ENCODE results near the gene ZNF541. TPM values are rescaled to one million over a fixed set of nuclear protein-coding genes. Genes with fewer than 3 reads are reported as not detected.
"Not testable (repeated sequence)": the region's sequence is repeated elsewhere in the genome, so short reads cannot be mapped to it uniquely, and the experiment has no call there.

ZNF541 gene
- total RNA-seq, 1 experiment from 2014 or later = not detected

DNA sequence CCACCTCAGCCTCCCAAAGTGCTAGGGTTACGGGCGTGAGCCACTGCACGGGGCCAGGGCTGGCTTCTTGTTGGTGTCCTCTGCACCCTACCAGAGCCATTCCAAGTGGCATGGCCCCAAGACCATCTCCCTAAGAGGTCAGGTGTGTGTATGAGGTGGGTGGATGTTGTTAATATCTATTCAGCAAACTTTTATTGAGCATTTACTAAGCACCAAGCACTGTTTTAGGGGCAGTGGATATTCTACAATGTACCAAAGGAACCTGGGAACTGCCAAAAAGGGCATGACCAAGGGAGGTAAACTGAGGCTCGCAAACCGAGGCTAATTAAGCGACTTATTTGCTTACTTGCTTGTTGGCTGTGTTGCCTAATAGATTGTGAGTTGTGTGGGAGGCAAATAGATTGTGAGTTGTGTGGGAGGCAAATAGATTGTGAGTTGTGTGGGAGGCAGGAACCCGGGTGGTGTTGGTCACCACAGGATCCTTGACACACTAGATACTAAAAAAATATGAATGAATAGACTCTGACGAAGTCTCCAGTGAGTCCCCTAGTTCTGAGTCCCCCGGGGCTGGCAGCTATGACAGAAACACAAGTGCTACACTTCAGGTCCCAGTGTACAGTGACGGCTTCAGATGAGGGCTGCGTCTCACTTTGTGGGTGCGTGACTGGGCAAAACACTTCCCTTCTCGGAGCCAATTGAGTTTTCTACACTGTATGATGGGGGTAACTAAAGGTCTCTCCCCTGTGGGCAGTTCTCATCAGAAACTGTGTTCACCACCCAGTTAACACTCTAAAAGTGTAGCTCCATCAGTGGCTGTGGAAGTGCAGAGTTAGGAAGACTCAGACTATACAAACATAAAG lies 31.0 kb upstream of the ZNF541 start:
- in situ Hi-C loops (cut with HindIII; ENCODE audit: low pct_unique_long_range_greater_than_20kb, low sequenced_read_pairs) = no loop called here
- DNase-seq (ENCODE audit: low read depth, low spot score) = no peak

DNA sequence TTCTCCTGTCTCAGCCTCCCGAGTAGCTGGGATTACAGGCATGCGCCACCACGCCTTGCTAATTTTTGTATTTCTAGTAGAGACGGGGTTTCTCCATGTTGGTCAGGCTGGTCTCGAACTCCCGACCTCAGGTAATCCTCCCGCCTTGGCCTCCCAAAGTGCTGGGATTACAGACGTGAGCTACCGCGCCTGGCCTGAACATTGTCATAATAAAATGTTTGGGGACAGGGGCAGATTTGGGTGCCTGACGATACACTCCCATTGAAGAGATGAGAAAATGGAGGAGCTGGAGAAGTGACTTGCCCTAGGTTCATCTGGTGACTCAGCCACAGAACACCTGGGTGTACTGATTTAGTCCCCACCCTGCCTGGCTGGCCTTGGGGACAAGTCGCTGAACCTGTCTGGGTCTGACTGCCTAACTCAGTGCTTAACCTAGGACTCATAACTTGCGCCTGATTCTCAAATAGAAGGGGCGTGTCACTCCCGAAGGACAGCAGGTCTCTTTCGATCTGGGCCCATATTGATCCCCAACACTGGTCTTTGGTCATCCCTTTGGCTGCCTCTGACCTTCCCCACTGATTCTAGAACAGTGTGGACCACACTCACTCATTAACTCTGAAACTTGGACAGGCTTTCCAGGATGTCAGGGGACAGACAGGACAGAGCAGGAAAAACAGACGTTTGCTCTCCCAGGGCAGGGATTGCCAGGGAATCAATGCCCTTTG lies 28.4 kb upstream of the ZNF541 start:
- in situ Hi-C loops (cut with HindIII; ENCODE audit: low pct_unique_long_range_greater_than_20kb, low sequenced_read_pairs) = no loop called here
- no peak for DNase-seq (ENCODE audit: low read depth, low spot score)

DNA sequence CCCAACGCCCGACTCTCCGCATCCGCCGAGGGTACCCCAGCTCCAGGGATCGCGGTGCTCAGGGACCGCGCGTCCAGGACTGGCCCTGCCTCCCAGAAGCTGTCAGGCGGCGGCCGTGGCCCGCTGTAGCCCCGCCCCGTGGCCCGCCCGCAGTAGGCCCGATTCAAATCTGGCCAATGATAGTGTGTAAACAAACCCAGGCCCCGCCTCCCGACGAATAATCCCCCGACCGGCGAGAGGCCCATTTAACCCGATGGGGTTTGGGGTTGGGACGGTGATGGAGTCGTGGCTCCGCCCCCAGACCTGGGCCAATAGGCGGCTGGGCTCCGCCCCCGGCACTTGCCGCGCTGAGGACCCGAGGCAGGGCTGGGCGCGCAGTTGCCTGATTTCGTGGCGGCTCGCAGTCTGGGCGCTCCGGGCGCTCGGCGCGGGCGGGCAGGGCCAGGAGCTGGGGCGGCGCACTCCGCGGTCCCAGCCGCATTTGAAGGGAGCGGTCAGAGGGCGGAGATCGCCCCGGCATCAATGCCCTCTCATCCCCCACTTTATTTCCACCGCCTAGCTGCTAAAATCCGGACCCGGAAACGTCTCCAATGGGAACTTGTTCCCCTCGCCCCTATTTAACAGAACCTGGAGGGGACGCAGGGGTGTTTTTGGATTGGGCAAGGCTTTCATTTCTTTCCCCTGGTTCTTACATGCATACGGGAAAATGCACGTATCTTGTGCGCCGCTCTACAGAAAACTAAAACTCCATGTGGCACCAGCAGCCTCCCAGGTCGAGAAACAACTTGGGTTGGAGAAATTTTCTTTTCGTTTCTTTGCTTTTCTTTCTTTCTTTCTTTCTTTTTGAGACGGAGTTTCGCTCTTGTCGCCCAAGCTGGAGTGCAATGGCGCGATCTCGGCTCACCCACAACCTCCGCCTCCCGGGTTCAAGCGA lies 27.6 kb upstream of the ZNF541 start:
- peak; percentile 98 for DNase-seq (ENCODE audit: low read depth, low spot score)
- in situ Hi-C loops (cut with HindIII; ENCODE audit: low pct_unique_long_range_greater_than_20kb, low sequenced_read_pairs) = no loop called here

DNA sequence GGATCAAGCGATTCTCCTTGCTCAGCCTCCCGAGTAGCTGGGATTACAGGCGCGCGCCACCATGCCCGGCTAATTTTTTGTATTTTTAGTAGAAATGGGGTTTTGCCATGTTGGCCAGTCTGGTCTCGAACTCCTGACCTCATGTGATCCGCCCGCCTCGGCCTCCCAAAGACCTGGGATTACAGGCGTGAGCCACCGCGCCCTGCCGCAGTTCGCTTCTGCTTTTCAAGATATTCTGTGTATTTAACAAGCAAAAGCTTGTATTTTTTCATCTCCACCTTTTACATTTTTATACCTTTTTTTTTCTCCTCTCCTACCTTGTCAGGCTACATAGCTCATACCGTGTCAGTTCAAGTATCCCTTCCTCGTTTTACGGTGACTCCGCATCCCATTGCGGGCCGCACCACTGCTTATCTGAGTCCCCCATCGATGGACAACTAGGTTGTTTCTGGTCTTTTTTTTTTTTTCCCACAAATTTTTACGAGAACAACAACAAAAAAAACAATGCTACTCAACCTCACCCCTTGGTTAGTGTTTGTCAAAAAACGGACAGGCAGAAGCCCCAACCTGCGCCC lies 26.8 kb upstream of the ZNF541 start:
- in situ Hi-C loops (cut with HindIII; ENCODE audit: low pct_unique_long_range_greater_than_20kb, low sequenced_read_pairs); DNase-seq (ENCODE audit: low read depth, low spot score): not testable (repeated sequence)

DNA sequence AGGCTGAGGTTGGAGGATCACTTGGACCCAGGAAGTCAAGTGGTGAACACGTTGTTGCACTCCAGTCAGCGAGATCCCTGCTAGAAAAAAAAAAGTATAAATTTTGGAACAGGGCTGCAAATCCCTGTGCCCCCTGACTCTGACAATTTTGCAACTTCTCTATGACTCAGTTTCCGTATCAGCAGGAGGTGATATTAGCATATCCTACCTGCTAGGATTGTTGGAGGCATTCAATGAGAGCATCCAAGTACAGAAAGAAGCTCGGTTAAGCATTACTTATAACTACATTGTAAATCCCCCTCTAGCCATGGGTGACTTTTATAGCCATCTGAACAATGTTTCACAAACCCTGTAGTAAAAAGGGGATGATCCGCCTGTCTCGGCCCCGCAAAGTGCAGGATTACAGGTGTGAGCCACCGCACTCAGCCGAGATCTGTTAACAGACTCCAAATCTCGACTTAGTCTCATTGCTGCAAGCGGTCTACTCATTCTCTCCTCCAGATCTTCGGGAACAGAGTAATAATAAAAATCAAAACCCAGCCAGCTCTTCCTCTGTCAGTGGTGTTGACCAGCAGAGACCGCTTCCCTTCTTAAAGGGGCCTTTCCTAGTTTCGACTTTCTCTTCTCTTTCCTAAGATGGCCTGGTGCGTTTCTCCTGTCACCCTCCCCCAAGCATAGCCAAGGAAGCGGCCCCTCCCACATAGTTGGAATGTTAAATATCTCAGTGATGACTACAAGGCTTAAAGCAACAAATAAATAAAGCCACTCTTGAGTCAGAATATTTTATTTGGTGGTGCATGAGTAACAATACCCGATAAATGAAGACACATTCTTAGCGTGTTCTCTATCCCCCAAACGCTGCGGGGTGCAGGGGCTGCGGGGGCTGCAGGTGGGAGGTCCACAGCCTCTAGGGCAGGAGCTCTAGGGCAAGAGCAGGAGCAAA lies 25.7 kb upstream of the ZNF541 start:
- in situ Hi-C loops (cut with HindIII; ENCODE audit: low pct_unique_long_range_greater_than_20kb, low sequenced_read_pairs) = no loop called here
- DNase-seq (ENCODE audit: low read depth, low spot score) = peak; percentile 77

DNA sequence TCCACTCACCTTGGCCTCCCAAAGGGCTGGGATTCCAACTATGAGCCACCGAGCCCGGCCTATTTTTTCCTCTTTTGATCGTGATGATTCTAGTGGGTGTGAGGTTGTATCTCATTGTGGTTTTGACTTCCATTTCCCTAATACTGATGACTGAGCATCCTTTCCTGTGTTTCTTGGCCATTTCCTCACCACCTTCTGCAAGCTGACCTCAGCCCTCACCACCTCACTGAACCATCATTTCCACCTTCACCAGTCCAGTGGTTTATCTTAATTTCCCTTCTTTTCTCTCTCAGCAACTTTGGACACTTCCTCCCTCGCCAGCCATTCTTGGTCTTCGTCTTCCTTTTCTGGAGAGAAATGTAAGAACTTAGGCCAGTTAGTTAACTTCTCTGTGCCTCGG lies 23.0 kb upstream of the ZNF541 start:
- no peak for DNase-seq (ENCODE audit: low read depth, low spot score)
- in situ Hi-C loops (cut with HindIII; ENCODE audit: low pct_unique_long_range_greater_than_20kb, low sequenced_read_pairs) = no loop called here

DNA sequence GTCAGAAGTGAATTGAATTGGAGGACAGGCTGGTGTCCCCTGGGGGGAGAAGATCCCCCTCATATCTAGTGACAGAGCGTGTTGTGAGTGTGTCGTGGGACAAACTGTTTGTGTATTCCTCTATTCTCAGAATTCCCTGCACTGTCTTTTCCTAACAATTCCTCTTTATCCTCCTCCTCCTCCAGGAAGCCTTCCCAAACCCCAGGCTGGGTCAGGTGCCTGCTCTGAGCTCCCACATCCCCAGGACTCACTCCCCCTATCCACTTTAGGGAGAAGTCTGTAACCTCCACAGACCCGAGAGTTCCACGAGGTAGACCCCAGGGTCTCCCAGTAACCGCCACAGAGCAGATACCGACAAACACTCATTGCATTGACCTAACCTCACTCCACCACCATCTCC lies 20.9 kb upstream of the ZNF541 start:
- in situ Hi-C loops (cut with HindIII; ENCODE audit: low pct_unique_long_range_greater_than_20kb, low sequenced_read_pairs) = no loop called here
- peak; percentile 25 for DNase-seq (ENCODE audit: low read depth, low spot score)

DNA sequence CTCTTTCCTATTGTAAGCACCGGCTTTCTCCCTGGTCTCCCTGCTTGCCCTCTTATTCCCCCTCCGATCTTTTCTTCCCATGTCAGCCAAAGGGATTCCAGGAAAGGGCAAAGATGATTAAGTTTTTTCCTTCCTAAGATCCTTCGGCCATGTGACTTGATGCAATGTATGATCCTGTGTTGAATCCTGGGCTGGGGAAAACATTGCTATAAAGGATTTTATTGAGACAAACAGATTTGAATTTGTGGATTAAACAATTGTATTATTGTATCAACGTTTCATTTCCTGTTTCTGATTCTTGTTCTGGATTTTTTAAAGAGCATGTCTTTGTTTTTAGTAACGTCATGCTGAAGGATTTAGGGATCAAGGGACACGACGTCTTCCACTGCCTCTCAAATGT lies 16.9 kb upstream of the ZNF541 start:
- peak; percentile 98 for DNase-seq (ENCODE audit: low read depth, low spot score)
- in situ Hi-C loops (cut with HindIII; ENCODE audit: low pct_unique_long_range_greater_than_20kb, low sequenced_read_pairs) = no loop called here

DNA sequence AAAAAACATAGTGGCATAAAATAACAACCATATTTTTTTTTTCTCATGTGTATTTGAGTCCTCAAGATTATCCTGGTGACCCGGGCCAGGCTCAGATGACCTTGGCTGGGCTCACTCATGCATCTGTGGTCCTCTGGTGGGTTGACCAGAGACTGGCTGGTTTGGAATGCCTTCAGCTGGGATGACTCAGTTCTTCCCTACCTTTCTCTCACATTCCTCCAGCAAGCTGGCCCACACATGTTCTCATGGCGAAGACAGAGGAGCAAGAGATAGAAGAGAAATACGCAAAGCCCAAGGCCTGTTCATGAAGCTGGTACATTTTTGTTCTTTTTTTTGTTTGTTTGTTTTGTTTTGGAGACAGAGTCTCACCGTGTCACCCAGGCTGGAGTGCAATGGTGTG lies 14.3 kb upstream of the ZNF541 start:
- DNase-seq (ENCODE audit: low read depth, low spot score) = no peak

DNA sequence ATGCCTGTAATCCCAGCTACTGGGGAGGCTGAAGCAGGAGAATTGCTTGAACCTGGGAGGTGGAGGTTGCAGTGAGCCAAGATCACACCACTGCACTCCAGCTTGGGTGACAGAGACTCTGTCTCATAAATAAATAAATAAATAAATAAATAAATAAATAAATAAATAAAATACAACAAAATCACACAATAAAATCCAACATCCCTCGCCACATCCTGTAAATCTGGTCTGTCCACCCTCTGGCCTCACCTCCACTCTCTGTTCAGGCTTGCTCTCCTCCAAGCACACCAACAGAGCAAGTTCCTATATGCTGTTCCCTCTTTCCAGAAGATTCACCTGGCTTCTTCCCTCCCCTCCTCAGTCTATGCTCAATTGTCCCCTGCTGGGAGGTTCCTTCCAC lies 10.2 kb upstream of the ZNF541 start:
- in situ Hi-C loops (cut with HindIII; ENCODE audit: low pct_unique_long_range_greater_than_20kb, low sequenced_read_pairs); DNase-seq (ENCODE audit: low read depth, low spot score): not testable (repeated sequence)

More for the DNA sequence above, 14.3 kb upstream of the ZNF541 start:
- in situ Hi-C loops (cut with HindIII; ENCODE audit: low pct_unique_long_range_greater_than_20kb, low sequenced_read_pairs) = no loop called here

DNA sequence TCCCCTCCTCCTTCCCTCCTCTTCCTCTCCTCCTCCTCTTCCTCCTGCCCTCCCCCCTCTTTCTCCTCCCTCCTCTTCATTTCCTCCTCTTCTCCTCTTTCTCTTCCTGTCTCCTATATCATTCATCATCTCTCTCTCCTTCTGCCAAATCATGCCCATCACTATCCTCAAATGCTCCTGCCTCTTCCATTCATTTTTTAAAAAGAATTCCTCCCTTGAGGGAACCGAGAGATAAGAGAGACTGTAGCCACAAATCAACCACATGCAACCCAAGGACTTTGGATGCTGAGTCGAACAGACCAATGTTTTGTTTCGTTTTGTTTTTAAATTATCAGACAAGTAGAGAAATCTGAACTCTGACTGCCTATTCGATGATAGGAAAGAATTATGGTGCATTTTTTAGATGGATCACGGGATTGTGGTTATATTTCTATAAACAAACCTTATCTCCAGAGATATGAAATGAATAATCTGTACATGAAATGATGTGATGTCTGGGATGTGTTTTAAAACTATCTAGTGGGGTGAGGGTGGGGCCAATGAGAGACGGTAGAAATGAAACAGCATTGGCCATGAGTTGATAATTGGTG lies 9.5 kb upstream of the ZNF541 start:
- peak; percentile 43 for DNase-seq (ENCODE audit: low read depth, low spot score)
- in situ Hi-C loops (cut with HindIII; ENCODE audit: low pct_unique_long_range_greater_than_20kb, low sequenced_read_pairs) = no loop called here

DNA sequence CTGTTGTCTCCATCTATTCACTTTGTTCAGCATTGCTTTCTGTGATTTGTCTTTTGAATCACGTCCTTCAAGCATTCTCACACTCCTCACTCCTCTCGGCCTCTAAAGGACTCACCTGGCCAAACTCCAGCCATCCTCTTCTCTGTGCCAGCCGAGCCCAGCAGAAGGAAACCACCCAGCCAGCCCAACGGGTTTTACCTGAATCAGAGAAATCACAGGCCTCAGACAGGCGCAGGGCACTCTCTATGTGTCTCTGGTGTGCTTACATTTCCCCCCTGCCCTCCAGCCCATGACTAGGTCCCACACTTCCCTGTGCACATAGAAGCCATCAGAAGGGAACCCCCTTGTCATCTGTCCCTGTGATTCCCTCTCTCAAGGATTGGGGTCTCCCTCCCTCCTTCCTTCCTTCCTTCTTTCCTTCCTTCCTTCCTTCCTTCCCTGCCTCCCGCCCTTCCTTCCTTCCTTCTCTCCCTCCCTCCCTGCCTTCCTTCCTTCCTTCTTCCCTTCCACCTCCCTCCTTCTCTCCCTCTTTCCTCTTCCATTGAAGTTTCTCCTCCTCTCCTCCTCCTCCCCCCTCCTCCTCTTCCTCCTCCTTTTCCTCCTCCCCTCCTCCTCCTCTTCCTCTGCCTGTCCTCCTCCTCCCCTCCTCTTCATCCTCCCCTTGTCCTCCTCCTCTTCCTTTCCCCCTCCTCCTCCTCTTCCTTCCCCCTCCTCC lies 8.8 kb upstream of the ZNF541 start:
- in situ Hi-C loops (cut with HindIII; ENCODE audit: low pct_unique_long_range_greater_than_20kb, low sequenced_read_pairs) = no loop called here
- no peak for DNase-seq (ENCODE audit: low read depth, low spot score)

DNA sequence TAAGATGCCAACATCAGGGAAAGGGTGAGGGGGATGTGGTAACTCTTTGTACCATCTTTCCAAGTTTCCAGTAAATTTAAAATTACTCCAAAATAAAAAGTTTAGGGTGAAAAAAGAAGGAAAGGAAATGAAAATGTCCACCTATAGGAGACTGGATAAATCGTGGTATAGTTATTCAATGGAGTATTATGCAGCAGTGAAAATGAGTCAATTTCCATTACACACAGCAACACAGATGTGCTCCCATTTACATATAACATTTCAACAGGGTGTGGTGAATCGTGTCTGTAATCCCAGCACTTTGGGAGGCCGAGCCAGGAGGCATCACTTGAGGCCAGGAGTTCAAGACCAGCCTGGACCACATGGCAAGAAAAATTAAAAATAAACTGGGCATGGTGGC lies 7.4 kb upstream of the ZNF541 start:
- DNase-seq (ENCODE audit: low read depth, low spot score) = no peak
- in situ Hi-C loops (cut with HindIII; ENCODE audit: low pct_unique_long_range_greater_than_20kb, low sequenced_read_pairs) = no loop called here

DNA sequence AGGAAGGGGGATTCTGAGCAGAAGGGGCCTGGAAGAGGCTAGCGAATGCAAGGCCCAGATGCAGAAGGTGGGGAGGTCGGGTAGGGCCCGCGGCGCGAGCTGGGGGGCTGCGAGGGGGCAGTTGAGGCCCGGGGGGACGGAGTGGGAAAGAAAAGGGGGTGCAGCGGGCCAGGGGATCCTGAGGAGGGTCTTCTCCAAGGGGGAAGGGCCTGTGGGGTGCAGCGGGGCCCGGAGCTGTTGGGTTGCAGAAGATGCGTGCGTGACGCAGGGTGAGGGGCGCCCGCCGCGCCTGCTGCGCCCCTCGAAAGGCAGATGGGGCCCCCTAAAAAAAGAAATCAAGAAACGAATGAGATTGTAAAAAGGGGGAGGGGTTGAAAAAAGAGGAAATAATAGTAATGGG lies 313 bp downstream of the ZNF541 start:
- no peak for DNase-seq (ENCODE audit: low read depth, low spot score)
- in situ Hi-C loops (cut with HindIII; ENCODE audit: low pct_unique_long_range_greater_than_20kb, low sequenced_read_pairs) = no loop called here

DNA sequence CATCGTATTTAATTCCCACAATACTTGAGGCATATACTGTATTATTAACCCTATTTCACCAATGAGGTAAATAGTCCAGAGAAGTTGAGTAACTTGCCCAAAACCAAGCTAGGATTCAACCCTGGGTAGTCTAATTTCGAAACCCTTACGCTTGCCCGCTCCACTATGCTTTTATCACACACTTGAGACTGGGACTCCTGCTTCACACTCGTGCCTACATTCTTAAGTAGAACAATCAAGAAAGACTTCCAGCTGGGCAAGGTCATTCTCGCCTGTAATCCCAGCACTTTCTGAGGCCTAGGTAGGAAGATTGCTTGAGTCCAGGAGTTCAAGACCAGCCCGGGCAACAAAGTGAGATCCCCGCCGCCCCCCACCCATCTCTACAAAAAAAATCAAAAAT lies 3.6 kb downstream of the ZNF541 start:
- in situ Hi-C loops (cut with HindIII; ENCODE audit: low pct_unique_long_range_greater_than_20kb, low sequenced_read_pairs) = no loop called here
- no peak for DNase-seq (ENCODE audit: low read depth, low spot score)

DNA sequence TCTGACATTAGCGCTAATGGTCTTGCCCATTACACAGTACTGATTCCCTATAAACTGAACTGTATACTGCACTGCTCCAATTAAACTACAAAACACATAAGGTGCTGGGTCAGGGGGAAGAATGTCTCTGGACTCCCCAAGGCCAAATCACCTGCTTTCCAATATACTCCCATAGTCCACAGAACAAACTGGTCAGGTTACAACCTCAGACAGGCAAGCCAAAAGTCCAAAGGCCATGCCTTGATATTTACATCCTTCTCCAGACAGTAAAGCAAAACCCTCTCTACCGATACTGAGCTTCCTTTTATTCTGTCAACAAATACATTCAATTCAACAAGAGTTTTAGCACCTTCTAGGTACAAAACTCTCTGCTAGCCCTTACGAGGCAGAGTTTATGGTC lies 8.9 kb downstream of the ZNF541 start:
- in situ Hi-C loops (cut with HindIII; ENCODE audit: low pct_unique_long_range_greater_than_20kb, low sequenced_read_pairs) = no loop called here
- no peak for DNase-seq (ENCODE audit: low read depth, low spot score)

Data from SK-MEL-5 (cell line).